Measurements from ENCODE around the gene STAT3.

DNA sequence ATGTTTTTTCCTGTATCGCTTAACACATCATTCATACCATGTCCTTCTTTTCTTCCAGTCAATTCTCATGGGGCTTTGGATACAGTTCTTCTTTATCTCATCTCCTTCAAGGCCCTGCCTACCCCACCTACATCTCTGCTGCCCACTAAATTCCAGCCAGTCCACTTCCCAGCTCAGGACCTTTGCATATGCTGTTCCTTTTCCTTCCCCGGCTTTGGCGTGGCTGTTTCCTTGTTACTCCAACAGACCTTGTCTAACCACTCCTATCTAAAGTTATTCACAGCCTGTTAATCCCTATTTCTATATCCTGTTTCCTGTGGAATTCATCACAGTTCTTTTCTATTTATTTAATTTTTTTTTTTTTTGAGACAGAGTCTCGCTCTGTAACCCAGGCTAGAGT lies 6.6 kb upstream of the STAT3 start:
- TF ChIP-seq, protein P1, sequence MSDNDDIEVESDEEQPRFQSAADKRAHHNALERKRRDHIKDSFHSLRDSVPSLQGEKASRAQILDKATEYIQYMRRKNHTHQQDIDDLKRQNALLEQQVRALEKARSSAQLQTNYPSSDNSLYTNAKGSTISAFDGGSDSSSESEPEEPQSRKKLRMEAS (IDR thresholded peaks at IDR 0.05): no peak
- TF ChIP-seq, protein P2, sequence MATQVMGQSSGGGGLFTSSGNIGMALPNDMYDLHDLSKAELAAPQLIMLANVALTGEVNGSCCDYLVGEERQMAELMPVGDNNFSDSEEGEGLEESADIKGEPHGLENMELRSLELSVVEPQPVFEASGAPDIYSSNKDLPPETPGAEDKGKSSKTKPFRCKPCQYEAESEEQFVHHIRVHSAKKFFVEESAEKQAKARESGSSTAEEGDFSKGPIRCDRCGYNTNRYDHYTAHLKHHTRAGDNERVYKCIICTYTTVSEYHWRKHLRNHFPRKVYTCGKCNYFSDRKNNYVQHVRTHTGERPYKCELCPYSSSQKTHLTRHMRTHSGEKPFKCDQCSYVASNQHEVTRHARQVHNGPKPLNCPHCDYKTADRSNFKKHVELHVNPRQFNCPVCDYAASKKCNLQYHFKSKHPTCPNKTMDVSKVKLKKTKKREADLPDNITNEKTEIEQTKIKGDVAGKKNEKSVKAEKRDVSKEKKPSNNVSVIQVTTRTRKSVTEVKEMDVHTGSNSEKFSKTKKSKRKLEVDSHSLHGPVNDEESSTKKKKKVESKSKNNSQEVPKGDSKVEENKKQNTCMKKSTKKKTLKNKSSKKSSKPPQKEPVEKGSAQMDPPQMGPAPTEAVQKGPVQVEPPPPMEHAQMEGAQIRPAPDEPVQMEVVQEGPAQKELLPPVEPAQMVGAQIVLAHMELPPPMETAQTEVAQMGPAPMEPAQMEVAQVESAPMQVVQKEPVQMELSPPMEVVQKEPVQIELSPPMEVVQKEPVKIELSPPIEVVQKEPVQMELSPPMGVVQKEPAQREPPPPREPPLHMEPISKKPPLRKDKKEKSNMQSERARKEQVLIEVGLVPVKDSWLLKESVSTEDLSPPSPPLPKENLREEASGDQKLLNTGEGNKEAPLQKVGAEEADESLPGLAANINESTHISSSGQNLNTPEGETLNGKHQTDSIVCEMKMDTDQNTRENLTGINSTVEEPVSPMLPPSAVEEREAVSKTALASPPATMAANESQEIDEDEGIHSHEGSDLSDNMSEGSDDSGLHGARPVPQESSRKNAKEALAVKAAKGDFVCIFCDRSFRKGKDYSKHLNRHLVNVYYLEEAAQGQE (IDR thresholded peaks at IDR 0.05; ENCODE audit: low read depth): no peak
- TF ChIP-seq CEBPB (IDR thresholded peaks at IDR 0.05) (no peak), CREB1 (IDR thresholded peaks at IDR 0.05; ENCODE audit: low read depth) (no peak), EP300 (IDR thresholded peaks at IDR 0.05; ENCODE audit: borderline replicate concordance) (no peak), FOXM1 (IDR thresholded peaks at IDR 0.05; ENCODE audit: borderline replicate concordance, low read depth) (no peak), NFIC (IDR thresholded peaks at IDR 0.05) (no peak), YY1 (IDR thresholded peaks at IDR 0.05; ENCODE audit: low read depth) (no peak), TAF1 (IDR thresholded peaks at IDR 0.05; ENCODE audit: low read depth) (no peak), RAD21 (IDR thresholded peaks at IDR 0.05; ENCODE audit: low read depth) (no peak), EGR1 (IDR thresholded peaks at IDR 0.05) (no peak), TCF12 (IDR thresholded peaks at IDR 0.05; ENCODE audit: low read depth) (no peak), TEAD4 (IDR thresholded peaks at IDR 0.05) (no peak)

All from Ishikawa (cell line).